ENCODE results near the gene TEX2.
A peak's percentile ranks its signal among the peaks of the same experiment; 100 is the strongest.

TEX2 gene

GRCh38 chr17:64269687-64270649 lies 6.9 kb upstream of the TEX2 start:
- no peak for DNase-seq

DNA sequence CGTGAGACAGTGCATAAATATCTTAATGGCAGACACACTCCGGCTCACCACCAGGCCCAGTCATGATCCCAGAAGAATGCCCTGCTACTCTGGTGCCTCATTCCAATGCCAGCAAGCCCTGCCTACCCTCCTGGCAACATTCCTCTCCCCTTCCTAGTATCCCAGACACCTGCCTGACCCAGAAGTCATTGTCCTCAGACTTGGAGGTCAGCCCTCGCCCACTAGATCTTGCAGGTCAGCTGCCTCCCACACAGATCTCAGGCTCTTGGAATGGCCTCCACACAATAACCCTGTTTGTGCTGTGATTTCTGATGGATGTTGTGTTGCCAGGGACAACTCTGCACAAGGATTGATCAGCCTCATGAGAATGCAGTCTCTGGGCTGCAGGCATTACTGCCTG lies 1.8 kb upstream of the TEX2 start:
- DNase-seq: no peak

- DNase-seq: peak; percentile 44
Observed at GRCh38 chr17:64262198-64262999, 661 bp downstream of the TEX2 start.

DNA sequence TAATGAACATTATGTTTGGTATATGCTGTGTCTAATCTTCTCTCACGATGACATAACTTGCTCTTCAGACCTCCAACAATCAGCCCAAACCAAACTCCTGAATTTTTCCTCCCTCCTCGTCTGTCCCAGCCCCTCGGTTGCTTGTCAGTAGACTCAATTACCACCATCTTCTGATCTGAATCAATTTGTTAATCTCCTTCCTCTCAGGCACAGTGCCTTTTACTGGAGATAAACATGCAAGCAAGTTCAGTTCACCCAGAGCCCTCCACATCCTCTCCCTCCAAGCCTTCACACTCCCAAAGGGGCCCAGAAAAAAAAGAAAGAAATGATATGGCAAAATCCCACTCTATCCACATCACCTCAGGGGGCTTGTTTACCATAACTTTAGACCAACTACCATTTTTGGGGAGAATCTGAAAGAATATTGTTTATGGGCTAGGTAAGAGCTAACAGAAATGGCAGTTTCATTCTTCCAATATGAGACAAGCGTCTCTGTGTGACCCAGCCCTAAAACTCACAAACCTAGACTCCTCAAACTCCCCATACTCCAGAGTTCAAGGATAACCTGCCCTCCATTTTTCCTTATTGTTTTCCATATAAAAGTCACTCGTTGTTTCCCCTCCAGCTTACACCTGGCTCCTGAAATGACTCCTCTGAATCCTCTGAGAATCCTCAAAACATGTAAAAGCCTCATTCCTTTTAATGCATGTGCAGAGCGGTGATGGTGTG lies 1.5 kb downstream of the TEX2 start:
- no peak for DNase-seq

DNA sequence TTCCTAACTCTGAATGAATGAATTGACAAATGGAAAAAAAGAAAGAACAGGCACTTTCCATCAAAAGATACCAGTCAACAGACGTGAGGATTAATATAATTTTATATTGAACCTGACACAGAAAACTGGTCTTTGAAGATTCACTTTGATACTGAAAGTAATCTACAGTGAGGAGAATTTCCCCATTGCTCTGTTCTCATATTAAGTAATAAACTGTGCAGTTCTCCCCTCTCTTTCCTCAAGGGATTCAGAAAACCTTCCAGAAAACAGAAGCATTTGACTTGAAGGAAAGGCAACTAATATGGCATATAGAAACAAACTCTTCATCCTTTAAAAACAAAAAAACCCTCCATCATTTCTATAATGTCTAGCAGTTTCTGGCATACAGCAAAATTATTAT lies 2.2 kb downstream of the TEX2 start:
- DNase-seq: no peak

DNA sequence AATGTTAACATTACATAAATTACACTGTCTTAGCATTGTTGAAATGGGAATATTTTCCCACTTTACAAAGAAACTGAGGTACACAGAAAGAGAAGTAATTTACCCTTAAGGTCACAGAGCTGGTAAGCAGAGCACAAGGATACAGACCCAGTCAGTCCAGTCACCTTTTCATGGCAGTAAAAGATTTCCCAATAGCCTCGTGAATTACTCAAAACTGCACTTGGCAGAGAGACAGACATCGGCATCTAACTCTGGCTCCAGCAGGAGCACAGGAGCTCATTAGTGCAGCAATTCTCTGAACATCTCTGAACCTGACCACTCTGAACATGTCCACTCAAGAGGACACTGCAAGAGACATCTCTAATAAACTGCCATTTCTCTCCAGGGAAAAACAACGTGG lies 3.1 kb downstream of the TEX2 start:
- no peak for DNase-seq

- no peak for DNase-seq
Observed at GRCh38 chr17:64259426-64259825, 3.6 kb downstream of the TEX2 start.

DNA sequence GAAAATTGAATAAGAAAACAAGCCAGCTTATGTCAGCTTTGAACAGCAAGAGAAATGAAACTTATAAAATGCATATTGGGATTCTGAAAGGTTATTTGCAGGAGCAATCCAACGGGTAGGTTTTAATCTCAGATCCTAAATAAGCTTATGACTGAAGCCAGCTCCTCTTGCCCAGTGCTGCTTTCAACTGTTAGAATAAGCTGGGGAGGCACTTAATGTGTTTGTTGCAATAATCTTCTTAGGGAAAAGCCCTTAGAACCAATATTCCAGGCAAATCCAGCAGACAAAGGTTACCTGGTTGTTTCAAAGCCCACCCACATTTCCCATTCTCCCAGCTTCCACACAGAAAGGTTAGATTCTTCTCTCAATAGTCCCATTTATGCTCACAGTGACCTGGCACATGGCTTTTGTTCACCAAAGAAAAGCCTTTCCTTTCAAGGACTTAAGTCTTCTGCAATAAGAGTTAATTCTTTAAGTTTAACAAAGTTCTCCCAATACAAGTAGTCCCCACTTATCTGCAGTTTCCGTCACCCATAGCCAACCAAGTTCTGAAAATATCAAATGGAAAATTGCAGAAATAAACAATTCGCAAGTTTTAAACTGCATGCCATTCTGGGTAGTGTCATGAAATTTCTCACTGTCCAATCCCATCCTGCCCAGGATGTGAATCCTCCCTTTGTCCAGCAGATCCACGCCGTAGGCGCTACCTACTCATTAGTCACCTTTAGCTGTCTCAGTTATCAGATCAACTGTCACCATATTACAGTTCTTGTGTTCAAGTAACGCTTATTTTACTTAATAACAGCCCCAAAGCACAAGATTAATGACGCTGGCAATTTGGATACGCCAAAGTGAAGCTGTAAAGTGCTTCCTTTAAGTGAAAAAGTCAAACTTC lies 5.9 kb downstream of the TEX2 start:
- DNase-seq: no peak

GRCh38 chr17:64255764-64256163 lies 7.3 kb downstream of the TEX2 start:
- DNase-seq: no peak

GRCh38 chr17:64254755-64255154 lies 8.3 kb downstream of the TEX2 start:
- DNase-seq: no peak

DNA sequence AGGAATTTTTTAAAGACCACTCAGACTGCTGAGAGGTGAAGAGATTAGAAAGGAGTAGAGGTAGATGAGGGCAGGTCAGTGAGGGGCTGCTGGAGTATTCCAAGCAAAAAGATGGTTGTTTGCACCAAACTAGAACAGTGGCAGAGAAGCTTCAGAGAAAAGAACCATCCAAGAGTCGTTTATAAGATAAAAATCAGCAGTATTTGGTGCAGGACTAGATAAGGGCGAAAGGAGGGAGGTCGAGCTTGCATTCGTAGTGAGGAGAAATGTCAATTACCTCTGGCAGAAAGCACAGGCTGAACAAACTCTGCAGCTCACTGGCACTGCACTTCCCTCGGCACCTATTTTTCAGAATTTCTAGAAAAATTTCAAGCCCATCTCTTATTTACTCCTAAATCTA lies 9.6 kb downstream of the TEX2 start:
- DNase-seq: no peak

GRCh38 chr17:64252831-64253230 lies 10.2 kb downstream of the TEX2 start:
- DNase-seq: no peak

GRCh38 chr17:64250233-64250835 lies 12.7 kb downstream of the TEX2 start:
- no peak for DNase-seq

DNA sequence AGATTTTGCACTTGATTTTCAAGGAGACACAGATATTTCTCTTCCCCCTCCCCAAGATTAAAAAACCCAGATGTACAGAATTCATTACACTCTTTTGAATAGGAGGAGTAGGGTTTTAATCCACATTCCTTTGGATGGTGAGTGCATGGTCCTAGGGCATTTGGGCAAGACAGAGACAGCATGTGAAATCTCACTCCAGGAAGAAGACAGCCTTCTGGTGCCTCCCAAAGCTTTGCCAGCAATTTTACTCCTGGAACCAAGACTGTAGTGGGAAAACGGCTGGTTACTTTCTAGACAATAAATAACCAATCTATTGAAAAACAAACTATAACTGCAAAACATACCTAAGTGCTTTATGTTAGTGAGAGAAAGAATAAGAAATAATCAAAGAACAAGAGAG lies 15.2 kb downstream of the TEX2 start:
- DNase-seq: no peak

DNA sequence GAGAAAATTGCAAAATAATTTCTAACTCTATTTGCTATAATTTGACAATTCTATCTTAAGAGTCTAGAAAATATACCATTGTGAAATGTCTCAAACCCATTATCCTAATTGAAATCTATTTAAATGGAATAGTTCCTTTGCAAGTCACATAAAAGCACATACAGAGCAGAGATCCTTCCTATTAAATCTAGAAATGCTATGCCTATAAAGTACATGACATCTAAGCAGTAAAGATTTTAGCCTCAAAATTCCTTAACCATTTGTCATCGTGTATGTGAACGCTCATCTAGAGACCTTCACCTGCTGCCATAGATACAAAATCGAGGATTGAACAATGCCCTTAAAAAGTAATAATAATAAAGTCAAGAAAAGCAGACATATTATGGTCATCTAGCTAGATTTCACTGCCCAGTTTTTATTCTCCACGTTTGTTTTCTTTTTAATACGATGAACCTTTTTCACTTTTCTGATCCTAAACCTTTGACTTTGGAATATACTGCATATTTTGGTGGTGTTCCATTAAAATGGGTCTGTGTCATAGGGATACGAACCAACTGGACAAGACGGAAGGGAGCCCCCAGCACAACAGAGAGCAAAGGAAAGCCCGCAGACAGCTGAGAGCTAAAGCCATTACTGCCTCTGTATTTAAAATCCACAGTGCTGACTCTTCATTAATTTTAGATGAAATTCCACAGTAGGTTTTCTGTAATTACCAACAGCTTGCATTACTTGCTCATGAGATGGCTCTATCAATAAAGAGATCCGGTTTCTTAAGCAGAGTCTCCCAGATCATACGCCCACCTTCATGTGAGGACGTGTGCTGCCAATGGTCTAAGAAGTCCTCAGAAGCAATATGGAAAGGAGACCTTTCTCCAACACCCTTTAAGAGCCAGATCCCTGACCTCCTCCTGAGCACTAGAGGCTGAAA lies 17.6 kb downstream of the TEX2 start:
- no peak for DNase-seq

GRCh38 chr17:64244165-64244564 lies 18.9 kb downstream of the TEX2 start:
- DNase-seq: no peak

DNA sequence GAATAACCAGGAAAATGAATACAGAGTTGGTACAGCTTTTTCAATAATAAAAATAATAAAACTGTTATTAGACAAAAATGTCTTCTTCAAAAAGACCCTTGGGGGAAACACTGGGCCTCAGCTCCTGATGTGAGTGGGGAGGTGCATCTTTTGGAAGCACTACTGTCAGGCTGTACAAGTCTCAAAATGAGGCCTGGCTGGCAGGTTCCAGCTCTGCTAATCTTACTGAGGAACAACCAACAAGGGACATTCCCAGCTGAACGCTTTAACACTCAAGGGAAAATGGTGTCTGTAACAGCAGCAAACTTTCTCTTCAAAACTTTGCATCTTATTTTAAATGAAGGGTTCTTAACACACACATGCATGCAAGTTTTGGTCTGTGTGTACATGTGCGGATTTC lies 19.7 kb downstream of the TEX2 start:
- DNase-seq: no peak

DNA sequence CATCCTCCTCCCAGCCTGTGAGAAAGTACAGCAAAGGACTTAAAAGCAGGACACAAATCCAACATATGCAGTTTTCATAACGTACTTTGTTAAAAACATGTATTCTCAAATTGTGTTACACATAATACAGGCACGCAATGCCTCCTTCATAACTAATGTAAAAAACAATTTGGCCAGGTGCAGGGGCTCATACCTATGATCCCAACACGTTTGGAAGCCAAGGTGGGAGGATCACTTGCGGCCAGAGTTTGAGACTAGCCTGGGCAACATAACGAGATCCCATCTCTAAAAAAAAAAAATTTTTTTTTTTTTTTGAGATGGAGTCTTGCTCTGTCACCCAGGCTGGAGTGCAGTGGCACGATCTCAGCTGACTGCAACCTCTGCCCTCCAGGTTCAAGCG lies 20.4 kb downstream of the TEX2 start:
- DNase-seq: no peak

GRCh38 chr17:64240741-64241347 lies 22.2 kb downstream of the TEX2 start:
- DNase-seq: no peak

GRCh38 chr17:64240261-64240740 lies 22.8 kb downstream of the TEX2 start:
- no peak for DNase-seq

Data from KG1 (cell line).